ENCODE data around the gene DBNL.

Gene DBNL

DNA sequence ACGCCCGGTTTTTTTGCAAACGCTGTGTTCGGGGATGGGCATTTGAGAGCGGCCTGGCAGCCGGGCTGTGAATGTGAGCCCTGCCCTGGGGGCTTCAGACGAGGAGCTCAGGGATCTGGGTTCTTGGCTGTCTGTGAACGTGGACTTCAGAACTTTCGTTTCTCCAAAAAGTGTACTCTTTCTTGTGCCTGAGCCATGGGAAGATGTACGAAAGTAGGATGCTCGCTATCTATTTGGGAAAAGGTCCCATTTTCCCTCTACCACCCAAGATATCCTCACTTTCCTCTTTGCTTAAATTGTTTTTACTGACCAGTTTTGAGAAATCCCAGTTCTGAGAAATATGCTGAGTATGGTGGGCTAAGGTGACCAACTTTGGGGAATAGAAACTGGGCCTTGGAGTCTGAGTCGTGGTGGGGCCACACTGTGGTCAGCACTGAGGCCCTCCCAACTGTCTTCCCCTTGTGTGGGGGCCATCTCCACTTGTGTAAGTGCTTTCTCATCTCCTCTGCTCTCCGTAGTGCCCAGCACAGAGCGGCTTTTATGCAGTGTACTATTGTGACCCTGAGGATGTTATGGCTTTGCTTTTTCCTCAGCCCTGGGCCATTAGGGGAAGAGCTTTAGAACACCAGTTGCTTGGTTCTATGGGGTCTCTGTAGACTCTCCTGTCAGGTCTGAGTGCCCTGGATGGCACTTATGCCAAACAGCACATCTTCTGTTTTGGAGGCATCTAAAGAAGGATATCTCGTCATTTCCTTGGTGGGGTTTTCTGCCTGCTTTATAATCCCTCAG is 918 bp downstream of the DBNL start:
- DNase-seq: no peak

DNA sequence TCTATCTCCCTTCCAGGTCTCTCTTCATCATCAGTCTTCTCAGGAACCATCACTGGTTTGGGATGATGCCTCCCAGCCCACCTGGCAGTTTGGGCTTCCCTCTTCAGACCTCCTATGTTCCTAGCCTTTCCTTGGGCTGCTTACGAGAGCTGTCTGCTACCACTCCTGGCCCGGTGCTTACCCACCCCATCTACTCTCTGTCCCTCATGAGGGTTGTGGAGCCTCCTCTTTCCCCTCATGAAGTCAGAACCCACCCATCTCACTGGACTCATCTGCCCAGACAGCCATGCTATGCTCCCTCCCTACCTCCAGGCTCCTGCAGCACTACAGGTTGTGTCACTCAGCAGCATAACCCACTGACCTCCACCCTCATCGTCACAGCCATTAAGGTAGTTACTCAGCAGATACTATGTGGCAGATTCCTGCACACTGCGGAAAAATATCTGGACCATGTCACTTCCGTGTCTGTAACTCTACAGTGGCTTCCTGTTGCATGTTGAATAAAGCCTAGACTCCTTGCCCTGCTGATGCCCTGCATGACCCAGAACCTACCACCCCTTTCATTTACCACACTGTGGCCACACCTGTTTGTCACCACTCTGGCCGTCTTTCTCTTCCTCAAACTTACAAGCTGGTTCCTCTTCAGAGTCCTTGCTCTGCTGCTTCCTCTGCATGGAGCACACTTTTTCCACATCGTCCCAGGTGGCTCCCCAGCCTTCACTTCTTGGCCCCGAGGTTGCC is 2.0 kb downstream of the DBNL start:
- no peak for DNase-seq

DNA sequence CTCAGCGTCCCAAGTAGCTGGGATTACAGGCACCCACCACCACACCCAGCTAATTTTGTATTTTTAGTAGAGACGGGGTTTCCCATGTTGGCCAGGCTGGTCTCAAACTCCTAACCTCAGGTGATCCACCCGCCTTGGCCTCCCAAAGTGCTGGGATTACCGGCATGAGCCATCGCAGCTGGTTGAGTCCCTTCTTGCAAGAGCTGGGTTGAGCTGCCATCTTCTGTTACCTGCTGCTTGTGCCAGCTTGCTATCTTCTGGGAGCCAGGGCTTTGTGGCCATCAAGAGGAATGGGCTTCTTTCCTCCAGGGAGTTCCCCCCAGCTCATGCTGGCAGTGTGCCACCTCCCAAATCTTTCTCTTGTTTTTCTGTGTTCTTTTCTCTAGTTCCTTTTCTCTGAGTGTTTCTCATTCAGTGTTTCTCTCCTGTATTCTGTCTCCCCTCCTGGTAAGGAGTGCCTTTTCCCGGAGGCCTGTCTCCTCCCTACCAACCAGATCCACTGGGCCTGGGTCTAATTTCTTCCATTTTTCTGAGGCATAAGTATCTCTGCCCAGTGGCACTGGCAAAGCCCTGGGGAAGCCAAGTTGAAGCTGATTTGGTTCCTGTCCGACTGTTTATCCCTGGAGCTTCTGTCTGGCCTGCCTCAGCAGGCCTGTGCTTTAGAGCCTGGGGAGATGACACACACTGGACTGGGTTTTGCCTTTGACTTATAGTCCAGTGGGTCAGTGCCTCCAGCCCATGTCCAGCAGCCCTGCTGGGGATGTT is 3.7 kb downstream of the DBNL start:
- no peak for DNase-seq

DNA sequence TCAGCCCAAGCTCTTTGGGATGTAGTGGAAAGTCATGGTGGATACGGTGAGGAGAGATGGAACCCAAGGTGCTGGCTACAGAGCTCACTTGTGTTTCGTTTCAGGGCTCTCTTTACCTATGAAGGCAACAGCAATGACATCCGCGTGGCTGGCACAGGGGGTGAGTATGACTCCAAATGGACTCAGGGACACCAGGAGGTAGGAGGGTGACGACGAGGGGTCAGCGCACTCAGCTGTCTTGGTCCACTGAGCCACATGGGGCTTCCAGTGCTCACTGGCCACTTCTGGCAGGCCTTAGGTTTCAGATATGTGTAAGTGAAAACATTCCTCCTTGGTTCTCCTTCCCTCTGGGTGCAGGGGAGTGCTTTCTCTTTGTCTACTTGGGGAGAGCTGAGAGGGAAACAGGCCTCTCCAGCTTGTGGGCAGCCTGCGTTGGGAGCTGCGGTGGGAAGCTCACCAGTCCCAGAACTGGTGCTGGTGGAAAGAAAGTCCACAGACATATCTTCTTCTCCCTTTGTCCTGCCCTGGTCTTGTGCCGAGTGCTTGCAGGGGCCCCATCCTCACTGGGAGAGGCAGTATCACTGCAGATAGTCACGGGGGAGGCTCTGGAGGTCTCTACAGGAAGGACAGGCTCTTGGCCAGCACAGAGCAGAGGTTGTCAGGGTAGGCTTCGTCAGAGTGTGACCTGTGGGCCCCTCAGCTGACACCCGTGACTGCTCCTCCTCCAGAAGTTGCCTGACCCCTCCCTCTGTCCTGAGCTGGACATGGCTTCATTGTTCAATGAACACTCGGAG is 5.8 kb downstream of the DBNL start:
- DNase-seq: no peak

DNA sequence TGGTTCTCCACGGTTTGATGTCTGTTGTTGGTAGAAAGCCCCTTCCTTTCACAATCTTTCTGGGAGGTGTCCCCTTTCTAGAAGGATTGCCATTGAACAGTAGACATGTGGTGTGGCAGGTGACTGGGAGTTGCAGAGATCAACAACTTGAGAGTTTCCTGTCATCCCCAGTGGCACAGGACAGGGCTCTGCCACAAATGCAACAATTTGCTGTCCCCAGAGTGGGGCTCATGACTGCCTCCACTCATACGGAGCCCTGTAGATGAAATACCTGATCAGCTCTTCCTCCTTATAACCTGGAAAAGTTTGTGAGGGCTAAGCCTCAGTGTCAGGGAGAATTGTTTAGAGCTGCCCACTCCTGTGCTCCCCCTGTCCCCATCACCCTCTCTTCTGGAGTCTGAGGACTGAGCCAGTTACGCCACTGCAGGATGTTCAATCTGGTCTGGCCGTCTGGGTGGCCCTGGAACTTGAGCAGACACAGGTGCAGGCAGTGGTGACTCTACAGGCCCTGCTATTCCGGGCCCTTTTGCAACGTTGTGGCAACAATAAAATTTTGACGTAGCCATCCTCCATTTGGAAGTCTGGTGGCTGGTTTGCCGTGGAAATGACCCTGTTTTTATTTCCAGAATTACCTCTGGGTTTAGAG is 6.5 kb downstream of the DBNL start:
- DNase-seq: no peak

DNA sequence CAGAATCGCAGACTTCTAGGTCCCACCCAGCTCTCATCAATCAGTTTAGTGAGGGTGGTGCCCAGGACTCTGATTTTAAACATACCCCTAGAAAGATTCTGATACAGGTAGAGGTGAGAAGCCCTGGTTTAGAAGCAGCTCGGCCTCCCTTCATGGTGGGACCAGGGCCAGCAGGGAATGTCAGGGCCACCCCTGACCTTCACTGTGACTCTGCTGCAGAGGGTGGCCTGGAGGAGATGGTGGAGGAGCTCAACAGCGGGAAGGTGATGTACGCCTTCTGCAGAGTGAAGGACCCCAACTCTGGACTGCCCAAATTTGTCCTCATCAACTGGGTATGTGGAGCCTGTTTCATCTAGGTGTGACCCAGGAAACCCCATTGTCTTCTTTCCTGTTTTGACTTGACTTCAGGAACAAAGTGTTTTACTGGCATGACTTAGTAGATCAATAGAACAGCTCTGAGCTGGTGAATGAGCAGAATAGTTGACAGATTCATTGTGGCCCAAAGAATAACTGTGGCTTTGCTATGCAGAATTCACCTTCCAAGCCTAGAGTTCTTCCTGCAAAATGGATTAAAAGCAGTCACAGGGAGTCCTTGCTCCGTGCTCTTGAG is 7.2 kb downstream of the DBNL start:
- no peak for DNase-seq

DNA sequence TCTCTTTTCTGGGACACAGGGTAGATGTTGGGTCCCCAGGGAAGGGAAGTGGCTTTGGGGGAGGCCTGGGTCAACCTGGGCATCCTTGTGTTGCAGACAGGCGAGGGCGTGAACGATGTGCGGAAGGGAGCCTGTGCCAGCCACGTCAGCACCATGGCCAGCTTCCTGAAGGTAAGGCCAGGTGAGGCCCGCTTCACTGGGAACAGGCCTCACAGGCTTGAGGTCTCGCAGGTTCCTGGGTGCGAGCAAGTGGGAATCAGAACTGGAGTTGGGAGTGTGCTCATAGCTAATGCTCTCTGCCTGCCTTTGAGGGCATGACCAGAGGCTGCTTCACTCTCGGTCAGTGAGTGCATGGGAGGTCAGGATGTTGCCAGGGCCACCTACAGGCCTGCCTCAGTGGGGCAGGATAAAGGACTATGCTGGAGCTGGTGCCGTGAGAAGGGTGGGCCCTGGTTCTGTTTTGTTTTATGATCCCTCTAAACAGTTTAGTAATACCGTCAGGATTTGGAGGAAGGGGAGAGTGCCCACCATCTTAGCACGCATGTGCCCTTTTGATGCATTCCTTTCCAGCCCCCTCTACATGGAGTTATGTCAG is 8.4 kb downstream of the DBNL start:
- DNase-seq: no peak

DNA sequence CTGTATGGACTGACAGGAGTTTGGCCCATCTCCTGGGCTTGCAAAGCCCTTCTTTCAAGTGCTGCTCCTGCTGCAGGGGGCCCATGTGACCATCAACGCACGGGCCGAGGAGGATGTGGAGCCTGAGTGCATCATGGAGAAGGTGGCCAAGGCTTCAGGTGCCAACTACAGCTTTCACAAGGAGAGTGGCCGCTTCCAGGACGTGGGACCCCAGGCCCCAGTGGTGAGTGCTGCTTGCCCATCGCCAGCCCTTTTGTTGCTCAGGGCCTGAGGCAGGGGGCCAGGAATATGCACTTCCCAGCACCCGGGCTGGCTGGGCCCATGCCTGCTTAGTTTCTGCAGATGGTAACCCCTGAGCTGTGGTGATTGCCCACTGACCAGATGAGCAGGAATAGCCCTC is 12.2 kb downstream of the DBNL start:
- DNase-seq: no peak

DNA sequence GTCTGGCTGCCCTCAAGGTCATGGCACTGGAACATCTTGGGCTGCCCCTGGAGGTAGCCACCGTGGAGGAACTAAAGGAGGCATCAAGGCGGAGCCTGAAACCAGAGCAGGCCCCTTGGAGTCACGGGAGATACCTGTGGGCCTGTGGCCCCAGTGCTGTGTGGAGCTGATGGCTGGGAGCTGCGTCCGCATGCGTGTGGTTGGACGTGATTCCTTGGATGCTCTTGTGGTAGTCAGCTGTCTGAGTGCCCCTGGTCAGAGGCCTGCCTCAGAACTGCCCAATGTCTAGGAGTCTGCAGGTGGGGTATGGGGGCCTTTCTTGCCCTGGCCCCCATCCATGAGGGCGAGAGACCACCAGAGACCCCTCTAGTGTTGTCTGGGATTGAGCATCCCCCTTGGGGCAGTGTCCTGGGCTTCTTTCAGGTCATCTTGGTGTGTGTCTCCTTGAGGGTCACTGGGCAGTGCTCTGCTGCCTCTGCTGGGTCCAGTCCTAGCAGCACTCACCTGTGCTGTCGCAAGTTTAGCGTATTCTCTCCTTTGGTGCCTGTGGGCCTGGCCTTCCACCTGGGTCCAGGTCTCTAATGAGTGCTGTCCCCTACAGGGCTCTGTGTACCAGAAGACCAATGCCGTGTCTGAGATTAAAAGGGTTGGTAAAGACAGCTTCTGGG is 12.8 kb downstream of the DBNL start:
- DNase-seq: peak; percentile 15

DNA sequence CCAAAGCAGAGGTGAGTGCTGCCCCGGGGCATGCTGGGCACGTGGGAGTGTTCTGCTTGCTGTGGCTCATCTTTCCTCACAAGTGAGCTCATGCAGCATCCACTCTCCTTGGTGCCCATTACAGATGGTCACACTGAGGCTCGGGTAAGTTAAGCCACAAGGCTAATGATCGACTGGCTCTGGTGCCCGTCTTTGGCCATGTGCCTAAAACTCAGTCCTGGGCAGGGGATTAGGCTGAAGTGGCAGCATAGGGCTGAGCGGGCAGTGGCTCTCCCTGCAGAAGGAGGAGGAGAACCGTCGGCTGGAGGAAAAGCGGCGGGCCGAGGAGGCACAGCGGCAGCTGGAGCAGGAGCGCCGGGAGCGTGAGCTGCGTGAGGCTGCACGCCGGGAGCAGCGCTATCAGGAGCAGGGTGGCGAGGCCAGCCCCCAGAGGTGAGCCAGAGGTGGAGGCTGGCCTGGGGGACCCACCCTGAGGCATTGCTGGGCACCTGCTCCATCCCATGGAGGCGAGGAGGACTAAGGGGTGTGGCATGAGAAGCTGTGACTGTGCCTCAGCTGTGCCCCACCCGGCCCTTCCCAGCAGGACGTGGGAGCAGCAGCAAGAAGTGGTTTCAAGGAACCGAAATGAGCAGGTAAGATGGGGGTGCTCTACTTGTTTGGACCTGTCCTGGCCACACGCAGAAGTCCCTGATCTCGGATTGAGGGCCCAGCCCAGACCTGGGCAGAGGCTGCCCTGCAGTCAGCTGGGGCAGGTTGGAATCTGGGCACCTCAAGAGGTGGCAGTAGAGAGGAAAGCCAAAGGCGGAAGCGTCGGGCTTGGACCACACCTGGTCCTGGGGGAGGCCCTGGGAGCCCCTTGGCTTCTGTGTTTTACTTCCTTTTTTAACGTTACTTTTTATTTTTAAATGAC is 13.6 kb downstream of the DBNL start:
- DNase-seq: peak; percentile 25

DNA sequence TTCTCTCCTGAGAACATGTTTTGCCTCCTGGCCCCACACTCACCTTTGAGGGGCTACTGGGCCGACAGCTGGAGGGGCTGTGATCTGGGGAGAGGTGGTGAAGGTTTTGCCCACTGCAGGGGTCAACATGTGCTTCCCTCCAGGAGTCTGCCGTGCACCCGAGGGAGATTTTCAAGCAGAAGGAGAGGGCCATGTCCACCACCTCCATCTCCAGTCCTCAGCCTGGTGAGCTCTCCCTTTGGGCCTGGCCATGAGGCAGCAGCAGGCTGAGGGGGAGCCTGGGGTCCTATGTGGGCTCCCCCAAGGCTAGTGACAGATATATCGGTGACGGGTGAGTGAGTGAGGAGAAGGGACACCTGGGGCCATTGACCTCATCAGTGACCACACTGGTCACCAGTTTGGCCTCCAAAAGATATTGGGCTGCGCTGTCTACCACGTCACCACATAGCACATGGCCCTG is 14.3 kb downstream of the DBNL start:
- DNase-seq: peak; percentile 26

DNA sequence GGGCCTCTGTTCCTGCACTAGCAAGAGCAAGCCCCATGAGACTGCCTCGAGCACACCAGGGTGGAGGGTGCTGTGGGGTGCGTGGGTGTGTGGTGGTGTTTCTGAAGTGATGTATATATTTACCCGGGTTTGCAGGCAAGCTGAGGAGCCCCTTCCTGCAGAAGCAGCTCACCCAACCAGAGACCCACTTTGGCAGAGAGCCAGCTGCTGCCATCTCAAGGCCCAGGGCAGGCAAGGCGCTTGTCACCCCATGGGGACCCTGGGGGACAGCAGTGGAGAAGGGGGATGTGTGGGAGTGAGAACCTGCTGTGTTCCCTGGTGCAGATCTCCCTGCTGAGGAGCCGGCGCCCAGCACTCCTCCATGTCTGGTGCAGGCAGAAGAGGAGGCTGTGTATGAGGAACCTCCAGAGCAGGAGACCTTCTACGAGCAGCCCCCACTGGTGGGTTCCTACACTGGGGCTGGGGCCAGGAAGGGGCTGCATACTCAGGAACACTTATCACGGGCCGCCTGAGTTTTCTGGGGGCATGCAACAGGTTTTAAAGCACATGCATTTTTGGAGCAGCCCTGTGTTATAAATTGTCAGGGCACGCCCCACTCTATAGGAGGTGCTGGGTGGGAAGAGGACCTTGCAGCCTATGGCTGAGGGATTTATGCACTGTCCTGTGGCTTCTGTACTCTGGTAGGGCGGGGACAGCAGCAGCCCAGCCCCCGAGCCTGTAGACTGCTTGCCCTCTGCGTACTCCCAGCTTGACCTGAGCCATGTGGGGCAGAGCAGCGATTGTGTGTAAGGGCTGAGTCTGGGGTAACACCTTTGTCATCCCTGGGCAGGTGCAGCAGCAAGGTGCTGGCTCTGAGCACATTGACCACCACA is 15.0 kb downstream of the DBNL start:
- peak; percentile 4 for DNase-seq

DNA sequence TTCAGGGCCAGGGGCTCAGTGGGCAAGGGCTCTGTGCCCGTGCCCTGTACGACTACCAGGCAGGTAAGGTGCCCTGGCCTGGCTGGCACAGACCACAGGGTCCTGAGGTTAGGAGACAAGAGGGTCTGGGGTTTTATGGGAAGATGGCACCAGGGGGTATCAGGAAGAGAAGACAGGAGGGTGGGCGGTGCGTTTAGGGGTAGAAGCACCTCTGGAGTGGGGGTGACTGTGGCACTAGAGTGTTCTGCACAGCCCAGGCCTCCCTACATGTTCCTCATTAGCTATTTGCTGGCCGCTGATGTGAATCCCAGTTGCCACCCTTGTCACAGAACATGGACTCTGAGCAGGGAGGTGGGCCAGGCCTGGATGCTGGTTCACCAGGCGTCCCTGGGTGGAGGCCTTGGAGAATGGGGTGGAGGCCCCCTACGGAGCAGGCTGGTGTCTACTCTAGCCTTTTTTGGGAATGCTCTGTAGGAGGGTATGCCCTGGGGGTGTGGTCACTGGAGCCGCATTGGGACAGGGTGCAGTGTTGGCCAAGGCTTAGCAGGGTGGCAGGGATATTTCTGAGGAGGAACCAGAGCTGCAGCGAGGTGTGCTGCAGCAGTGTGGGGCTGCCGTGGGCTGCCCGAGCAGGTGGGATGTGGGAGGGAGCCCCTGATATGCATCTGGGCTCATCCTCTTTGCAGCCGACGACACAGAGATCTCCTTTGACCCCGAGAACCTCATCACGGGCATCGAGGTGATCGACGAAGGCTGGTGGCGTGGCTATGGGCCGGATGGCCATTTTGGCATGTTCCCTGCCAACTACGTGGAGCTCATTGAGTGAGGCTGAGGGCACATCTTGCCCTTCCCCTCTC is 15.8 kb downstream of the DBNL start:
- peak; percentile 26 for DNase-seq

DNA sequence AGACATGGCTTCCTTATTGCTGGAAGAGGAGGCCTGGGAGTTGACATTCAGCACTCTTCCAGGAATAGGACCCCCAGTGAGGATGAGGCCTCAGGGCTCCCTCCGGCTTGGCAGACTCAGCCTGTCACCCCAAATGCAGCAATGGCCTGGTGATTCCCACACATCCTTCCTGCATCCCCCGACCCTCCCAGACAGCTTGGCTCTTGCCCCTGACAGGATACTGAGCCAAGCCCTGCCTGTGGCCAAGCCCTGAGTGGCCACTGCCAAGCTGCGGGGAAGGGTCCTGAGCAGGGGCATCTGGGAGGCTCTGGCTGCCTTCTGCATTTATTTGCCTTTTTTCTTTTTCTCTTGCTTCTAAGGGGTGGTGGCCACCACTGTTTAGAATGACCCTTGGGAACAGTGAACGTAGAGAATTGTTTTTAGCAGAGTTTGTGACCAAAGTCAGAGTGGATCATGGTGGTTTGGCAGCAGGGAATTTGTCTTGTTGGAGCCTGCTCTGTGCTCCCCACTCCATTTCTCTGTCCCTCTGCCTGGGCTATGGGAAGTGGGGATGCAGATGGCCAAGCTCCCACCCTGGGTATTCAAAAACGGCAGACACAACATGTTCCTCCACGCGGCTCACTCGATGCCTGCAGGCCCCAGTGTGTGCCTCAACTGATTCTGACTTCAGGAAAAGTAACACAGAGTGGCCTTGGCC is 16.6 kb downstream of the DBNL start:
- no peak for DNase-seq

DNA sequence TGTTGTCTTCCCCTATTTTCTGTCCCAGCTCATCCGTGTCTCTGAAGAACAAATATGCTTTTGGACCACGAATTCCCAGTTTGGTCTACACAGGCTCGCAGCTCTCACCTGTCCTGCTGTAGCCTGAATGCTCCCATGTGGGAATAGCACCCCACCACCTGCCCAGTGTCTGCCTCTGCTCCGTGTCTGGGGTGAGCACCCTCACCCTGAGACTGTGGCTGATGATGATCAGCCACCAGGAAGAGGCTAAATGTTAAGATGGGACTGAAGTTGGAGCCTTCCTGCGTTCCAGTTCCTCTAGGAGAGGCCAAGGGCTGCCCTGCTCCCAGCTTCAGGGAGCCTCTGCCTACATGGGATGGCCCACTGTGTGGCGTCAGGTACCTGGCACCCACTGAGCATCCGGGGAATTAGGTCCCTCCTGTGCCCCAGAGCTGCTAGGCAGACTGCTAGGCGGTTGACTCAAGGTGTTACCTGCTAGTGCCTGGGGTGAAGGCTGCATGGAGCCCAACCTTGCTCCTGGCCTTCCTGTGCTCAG is 17.2 kb downstream of the DBNL start:
- DNase-seq: peak; percentile 14

DNA sequence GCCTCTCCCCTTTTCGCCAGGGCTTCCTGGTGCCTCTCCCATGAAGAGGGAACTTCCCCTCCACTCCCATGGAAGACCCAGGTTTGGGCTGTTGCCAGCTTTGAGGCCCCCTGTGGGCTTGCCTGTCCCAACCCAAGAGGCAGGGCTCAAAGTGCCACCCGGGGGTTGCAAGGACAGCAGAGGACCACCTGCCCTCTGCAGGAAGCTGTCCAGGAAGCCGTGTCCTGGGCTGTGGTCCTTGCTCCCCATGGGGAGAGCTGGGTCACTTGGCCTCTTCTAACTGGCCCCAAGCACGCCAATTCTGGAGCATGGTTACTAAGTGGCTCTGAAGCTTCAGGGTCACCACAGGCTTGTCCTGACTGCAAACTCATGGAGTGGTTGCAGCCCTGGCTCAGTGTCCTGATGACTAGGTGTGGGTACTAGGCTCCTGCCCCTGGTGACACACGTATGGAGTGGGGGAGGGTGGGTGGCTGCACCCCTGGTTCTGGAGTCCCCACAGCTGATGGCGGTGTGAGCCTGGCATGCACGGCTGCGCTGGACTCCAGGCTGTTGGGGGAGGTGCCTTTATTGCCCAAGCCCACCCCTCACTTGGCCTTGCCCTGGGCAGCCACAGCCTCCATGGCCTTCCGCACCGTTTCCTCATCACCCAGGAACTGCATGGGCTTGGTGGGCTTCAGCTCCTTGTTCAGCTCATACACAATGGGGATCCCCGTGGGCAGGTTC is 17.8 kb downstream of the DBNL start:
- peak; percentile 29 for DNase-seq

Measured in activated CD4-positive, CD25-positive, alpha-beta regulatory T cell treated with anti-CD3 and anti-CD28 coated beads, Interleukin-2, amount 50 U/mL, for 72 hours (primary cell).